ENCODE measurements around the gene MAD1L1. TPM values are rescaled to one million over a fixed set of nuclear protein-coding genes. Genes with fewer than 3 reads are reported as not detected.

Gene MAD1L1
- total RNA-seq, 1 donor from 2014 or later = 59.6 TPM

DNA sequence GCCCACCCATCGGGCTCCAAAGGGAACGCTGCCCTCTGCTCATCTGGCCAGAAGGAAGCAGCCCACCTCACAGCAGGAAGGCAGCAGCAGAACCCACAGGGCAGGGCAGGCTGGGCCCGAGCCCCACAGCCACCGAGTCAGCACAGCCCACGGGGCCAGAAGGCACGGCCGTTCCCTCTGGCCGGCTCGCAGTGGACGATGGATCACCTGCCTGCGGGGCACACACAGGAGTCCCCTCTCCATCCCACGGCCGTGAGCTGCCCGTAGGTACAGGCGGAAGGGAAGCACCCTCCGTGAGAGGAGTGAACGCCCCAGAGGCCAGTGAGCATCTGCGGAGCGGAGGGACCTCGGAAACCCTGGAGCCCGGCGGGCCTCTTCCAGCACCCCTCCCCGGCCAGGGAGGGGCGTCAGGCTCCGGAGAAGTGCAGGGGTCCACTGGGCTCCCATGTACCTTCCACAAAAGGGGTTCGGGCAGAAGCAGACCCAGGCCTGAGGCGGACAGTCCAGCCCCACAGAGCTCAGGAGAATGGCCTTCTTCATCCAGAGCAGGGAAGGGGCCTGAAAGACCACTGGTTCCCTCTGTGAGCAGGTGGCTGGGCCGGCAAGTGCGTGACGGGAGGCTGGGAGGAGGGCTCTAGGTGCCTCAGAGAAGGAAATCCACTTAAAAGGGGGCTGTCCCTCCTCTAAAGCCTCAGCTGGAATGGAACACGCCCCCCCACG, 20.9 kb upstream of the MAD1L1 start:
- no peak for DNase-seq (ENCODE audit: low spot score in 2 of 2)
- no peak overlapping the region for H3K4me3 ChIP-seq
- no peaks in the 10 kb centered on the region for H3K9me3 ChIP-seq
- TF ChIP-seq, protein P1, sequence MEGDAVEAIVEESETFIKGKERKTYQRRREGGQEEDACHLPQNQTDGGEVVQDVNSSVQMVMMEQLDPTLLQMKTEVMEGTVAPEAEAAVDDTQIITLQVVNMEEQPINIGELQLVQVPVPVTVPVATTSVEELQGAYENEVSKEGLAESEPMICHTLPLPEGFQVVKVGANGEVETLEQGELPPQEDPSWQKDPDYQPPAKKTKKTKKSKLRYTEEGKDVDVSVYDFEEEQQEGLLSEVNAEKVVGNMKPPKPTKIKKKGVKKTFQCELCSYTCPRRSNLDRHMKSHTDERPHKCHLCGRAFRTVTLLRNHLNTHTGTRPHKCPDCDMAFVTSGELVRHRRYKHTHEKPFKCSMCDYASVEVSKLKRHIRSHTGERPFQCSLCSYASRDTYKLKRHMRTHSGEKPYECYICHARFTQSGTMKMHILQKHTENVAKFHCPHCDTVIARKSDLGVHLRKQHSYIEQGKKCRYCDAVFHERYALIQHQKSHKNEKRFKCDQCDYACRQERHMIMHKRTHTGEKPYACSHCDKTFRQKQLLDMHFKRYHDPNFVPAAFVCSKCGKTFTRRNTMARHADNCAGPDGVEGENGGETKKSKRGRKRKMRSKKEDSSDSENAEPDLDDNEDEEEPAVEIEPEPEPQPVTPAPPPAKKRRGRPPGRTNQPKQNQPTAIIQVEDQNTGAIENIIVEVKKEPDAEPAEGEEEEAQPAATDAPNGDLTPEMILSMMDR (IDR thresholded peaks at IDR 0.05) = no peak
- H3K4me1 ChIP-seq = no peaks in the 10 kb centered on the region
- H3K27ac ChIP-seq = no peak overlapping the region
- no peaks in the 10 kb centered on the region for H3K27me3 ChIP-seq
- intact Hi-C loops (cut with DNase I) = no loop called here
- peaks cover 12 to 23% of the 10 kb centered on the region in 2 donors for H3K36me3 ChIP-seq

DNA sequence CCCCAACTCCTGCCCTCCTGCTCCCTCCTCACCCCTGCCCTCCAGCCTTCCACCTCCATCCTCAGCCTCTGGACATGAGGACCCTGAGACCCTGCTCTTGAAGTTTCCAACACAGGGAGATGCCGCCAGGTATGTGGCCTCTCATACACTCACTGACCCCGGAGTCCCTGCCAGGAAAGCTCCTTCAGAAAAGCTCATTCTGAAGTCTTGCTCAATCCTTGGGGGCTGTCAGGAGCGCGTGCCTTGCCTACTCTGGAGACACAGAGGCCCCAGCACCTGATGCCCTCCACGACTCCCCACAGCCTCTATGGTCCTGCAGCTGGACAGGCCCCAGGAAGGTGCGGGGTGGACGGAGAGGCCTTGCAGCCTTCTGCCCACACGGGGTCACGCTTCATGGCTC, 20.3 kb upstream of the MAD1L1 start:
- intact Hi-C loops (cut with DNase I) = no loop called here
- Histone ChIP-seq H3K27ac (no peak overlapping the region), H3K27me3 (no peaks in the 10 kb centered on the region), H3K4me3 (no peak overlapping the region), H3K4me1 (no peaks in the 10 kb centered on the region), H3K36me3 (peaks cover 9 to 23% of the 10 kb centered on the region in 2 donors), H3K9me3 (no peaks in the 10 kb centered on the region)
- TF ChIP-seq, protein P1 (IDR thresholded peaks at IDR 0.05) = no peak
- DNase-seq (ENCODE audit: low spot score in 2 of 2) = no peak

DNA sequence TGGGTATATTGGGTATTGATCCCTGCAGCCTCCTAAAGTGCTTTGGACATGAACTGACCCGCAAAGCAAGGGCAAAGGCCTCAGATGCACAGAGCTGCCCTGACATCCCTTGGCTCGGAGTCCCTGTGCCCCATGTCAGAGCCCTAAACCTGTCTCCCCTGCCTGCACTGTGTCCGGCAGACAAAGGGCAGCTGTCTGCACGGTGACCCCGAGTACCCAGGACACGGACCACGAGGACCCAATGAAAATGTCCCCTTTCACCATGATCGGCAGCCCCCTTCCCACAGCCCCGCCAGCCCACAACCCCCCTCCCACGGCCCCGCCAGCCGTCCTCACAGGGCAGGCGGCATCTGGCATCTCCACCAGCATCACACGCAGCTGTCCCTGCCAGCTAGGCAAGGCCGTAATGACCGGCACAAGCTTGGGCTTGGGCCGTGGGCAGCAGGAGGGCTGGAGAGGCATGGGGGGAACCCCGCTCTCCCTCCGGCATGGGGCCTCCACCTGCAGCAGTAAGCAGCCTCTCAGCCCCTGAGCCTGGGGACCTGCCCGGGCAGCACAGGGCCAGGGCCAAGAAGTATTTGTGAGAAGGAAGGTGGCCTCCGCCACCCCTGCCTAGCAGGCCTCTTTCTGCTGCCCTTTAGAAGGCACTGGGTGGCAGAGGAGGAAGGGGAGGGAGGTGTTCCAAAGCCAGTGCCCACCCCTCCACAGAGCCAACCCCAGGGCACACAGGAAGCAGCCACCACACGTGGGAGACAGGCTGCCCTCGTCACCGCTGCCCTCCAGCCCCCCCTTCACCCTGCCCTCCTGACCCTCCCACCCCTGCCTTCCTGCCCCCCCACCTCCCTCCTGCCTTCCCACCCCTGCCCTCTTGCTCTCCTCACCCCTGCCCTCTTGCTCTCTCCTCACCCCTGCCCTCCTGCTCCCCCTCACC, 19.4 kb upstream of the MAD1L1 start:
- TF ChIP-seq, protein P1 (IDR thresholded peaks at IDR 0.05) = no peak
- Histone ChIP-seq H3K27ac (no peak overlapping the region), H3K36me3 (peaks cover 9 to 19% of the 10 kb centered on the region in 2 donors), H3K9me3 (no peaks in the 10 kb centered on the region), H3K27me3 (no peaks in the 10 kb centered on the region), H3K4me1 (no peaks in the 10 kb centered on the region), H3K4me3 (no peak overlapping the region)
- intact Hi-C loops (cut with DNase I) = no loop called here
- no peak for DNase-seq (ENCODE audit: low spot score in 2 of 2)

DNA sequence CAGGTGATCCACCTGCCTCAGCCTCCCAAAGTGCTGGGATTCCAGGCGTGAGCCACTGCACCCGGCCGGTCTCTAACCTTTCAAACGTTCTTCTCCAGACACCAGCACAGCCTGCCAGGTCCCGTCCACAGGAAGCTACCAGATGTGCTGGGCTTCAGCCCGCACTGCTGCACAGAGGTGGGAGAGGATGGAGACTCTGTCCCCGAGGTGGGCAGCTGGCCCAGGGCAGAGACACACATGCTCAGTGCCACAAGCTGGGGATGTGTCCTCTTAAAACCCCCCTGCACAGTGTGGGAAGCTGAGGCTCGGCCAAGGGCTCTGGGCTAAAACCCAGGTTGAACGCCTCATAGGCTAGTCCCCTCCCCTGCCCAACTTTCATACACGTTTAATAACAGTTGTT, 18.6 kb upstream of the MAD1L1 start:
- TF ChIP-seq, protein P1 (IDR thresholded peaks at IDR 0.05) = no peak
- peaks cover 9 to 12% of the 10 kb centered on the region in 2 donors for H3K36me3 ChIP-seq
- DNase-seq (ENCODE audit: low spot score in 2 of 2) = no peak
- no peak overlapping the region for H3K4me3 ChIP-seq
- no peak overlapping the region for H3K27ac ChIP-seq
- no peaks in the 10 kb centered on the region for H3K4me1 ChIP-seq
- H3K9me3 ChIP-seq = no peaks in the 10 kb centered on the region
- intact Hi-C loops (cut with DNase I) = no loop called here
- H3K27me3 ChIP-seq = no peaks in the 10 kb centered on the region

DNA sequence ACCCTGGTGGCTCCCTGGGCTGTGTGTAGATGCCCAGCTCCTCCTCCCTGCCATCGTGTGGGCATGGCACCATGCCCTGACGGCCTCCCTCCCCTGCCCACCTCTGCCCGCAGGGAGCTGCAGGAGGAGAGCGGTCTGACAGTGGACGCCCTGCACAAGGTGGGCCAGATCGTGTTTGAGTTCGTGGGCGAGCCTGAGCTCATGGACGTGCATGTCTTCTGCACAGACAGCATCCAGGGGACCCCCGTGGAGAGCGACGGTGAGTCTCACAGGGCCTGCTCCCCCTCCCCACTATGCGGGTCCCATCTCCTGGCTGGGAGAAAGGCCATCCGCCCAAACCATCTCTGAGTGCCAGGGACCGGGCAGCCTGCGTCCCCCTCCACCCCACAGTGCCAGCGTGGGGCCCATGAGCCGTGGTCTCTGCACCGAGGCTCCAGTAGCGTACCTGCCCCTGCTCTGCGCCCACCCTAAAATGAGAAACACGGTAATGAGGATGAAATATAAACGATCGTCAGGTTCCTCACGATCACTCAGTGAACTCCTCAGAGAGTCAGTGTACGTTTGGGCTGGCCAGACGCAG, 17.1 kb upstream of the MAD1L1 start:
- Histone ChIP-seq H3K4me3 (no peak overlapping the region), H3K9me3 (no peaks in the 10 kb centered on the region), H3K4me1 (no peaks in the 10 kb centered on the region), H3K27me3 (no peaks in the 10 kb centered on the region), H3K36me3 (peaks cover 4 to 9% of the 10 kb centered on the region in 2 donors), H3K27ac (peak overlapping the region in 1 of 2 donors; percentile 70)
- DNase-seq (ENCODE audit: low spot score in 2 of 2) = no peak
- intact Hi-C loops (cut with DNase I) = no loop called here
- TF ChIP-seq, protein P1 (IDR thresholded peaks at IDR 0.05) = no peak

Data from ascending aorta (tissue), 2 donors.